GM06990 (cell line): ENCODE measurements around the gene NREP.
"Not testable (repeated sequence)": the region's sequence is repeated elsewhere in the genome, so short reads cannot be mapped to it uniquely, and the experiment has no call there.

Source experiments
- DNase-seq: peaks from one replicate; pipeline ENCODE4 v3.0.0-alpha.2; 2011; ENCODE audit not compliant: insufficient read length; ENCODE audit errors: extremely low read depth
- H3K27me3 ChIP-seq: replicated peaks from 2 replicates; pipeline ENCODE4 v1.6.0; 2011; ENCODE audit warnings: low read length; ENCODE audit not compliant: control insufficient read depth, insufficient read depth
- H3K36me3 ChIP-seq: 2 replicates; pipeline ENCODE4 v1.5.1; 2011; ENCODE audit warnings: low read length; ENCODE audit not compliant: control insufficient read depth, insufficient read depth
- H3K4me3 ChIP-seq: replicated peaks from 2 replicates; pipeline ENCODE4 v1.5.1; 2011; ENCODE audit warnings: low read depth, mild to moderate bottlenecking, control low read depth, low read length
- CTCF ChIP-seq: IDR thresholded peaks from 2 replicates; pipeline ENCODE4 v1.5.1; 2011; ENCODE audit warnings: low read length, control low read depth, mild to moderate bottlenecking, inconsistent platforms; ENCODE audit not compliant: insufficient read depth, poor library complexity, severe bottlenecking

Gene NREP

GRCh38 chr5:111730659-111731382 is 26.2 kb downstream of the NREP start:
- no peaks in the 10 kb centered on the region for H3K36me3 ChIP-seq
- H3K4me3 ChIP-seq: no peak overlapping the region
- no peak for TF ChIP-seq CTCF
- no peaks in the 10 kb centered on the region for H3K27me3 ChIP-seq
- DNase-seq: no peak

GRCh38 chr5:111728941-111729340 is 28.1 kb downstream of the NREP start:
- Histone ChIP-seq H3K36me3 (no peaks in the 10 kb centered on the region), H3K4me3 (no peak overlapping the region), H3K27me3 (no peaks in the 10 kb centered on the region)
- no peak for TF ChIP-seq CTCF
- no peak for DNase-seq

GRCh38 chr5:111726986-111727385 is 30.0 kb downstream of the NREP start:
- H3K36me3 ChIP-seq: no peaks in the 10 kb centered on the region
- H3K27me3 ChIP-seq: no peaks in the 10 kb centered on the region
- DNase-seq: no peak
- no peak for TF ChIP-seq CTCF
- H3K4me3 ChIP-seq: no peak overlapping the region

GRCh38 chr5:111722140-111722539 is 34.9 kb downstream of the NREP start:
- TF ChIP-seq CTCF: no peak
- no peak for DNase-seq
- H3K27me3 ChIP-seq: no peaks in the 10 kb centered on the region
- no peak overlapping the region for H3K4me3 ChIP-seq
- no peaks in the 10 kb centered on the region for H3K36me3 ChIP-seq

DNA sequence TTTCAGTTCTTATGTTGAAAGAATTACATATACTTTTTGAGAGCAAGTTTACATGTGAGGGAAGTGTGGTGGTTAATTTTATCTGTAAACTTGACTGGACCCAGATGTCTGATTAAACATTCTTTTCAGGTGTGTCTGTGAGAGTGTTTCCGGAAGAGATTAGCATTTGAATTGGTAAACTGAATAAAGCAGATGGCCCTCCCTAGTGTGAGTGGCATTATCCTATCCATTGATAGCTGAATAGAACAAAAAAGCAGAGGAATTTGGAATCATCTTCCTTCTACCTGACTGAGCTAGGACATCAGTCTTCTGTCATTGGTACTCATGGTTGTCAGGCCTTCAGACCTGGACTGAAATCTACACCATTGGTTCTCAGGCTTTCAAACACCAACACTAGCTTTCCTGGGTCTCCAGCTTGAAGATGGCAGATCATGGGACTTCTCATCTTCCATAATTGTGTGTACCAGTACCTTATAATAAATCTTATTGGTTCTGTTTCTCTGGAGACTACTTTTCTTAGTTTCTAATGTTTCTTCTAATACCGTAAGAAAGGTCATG is 36.6 kb downstream of the NREP start:
- no peaks in the 10 kb centered on the region for H3K36me3 ChIP-seq
- no peak overlapping the region for H3K4me3 ChIP-seq
- DNase-seq: no peak
- no peak for TF ChIP-seq CTCF
- H3K27me3 ChIP-seq: no peaks in the 10 kb centered on the region

DNA sequence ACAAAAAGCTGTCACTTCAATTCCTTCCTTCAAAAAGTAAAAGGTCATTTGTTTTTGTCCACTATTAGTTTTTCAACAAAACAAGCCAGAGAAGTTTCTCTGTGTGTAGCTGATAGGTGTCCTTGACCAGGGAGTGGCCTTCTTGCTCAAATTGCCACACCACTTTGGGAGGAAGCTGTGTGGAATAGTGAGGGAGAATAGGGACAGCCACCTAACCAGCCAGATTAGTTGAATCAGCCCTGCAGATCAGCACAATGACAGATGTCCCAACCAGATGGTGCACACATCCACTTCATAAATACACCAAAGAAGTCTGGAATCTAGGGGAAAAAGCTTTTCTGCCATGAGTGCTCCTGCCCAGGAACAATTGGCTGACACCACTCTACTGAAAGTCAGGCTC is 37.2 kb downstream of the NREP start:
- Histone ChIP-seq H3K27me3 (no peaks in the 10 kb centered on the region), H3K4me3 (no peak overlapping the region), H3K36me3 (no peaks in the 10 kb centered on the region)
- no peak for TF ChIP-seq CTCF
- no peak for DNase-seq

DNA sequence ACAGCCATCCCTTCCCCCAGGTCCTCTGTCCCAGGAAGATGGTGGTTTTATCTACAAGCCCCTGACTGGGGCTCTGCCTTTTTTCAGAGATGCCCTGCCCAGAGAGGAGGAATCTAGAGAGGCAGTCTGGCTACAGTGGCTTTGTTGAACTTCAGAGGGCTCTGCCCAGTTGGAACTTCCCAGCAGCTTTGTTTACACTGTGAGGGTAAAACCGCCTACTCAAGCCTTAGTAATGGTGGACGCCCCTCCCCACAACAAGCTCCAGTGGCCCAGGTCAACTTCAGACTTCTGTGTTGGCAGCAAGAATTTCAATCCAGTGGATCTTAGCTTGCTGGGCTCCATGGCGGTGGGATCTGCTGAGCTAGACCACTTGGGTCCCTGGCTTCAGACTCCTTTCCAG is 40.2 kb downstream of the NREP start:
- not testable (repeated sequence) for H3K4me3 ChIP-seq, H3K36me3 ChIP-seq, DNase-seq, H3K27me3 ChIP-seq
